Colonic mucosa (tissue), 4 donors: ENCODE data around the gene PNMA6E. TPM values are rescaled to one million over a fixed set of nuclear protein-coding genes. Genes with fewer than 3 reads are reported as not detected.
"Not testable (repeated sequence)": the region's sequence is repeated elsewhere in the genome, so short reads cannot be mapped to it uniquely, and the experiment has no call there.

Source experiments
- DNase-seq: peaks from one replicate; pipeline ENCODE4 v3.0.0-alpha.2; 2020
- H3K27ac ChIP-seq: fragments of 200-600 bp; one replicate; pipeline ENCODE4 v1.8.0; 2021
- H3K27me3 ChIP-seq: fragments of 200-600 bp; one replicate; pipeline ENCODE4 v1.8.0; 2021
- H3K36me3 ChIP-seq: fragments of 200-600 bp; one replicate; pipeline ENCODE4 v1.8.0; 2021
- H3K4me1 ChIP-seq: fragments of 200-600 bp; one replicate; pipeline ENCODE4 v1.8.0; 2021; ENCODE audit warnings: mild to moderate bottlenecking
- H3K4me3 ChIP-seq: fragments of 200-600 bp; one replicate; pipeline ENCODE4 v1.8.0; 2021
- H3K9ac ChIP-seq, 2 donors: one replicate each; pipeline ENCODE4 v1.7.0; 2013; ENCODE audit warnings: control low read depth in 2 of 2, low read depth in 2 of 2, low read length in 2 of 2
- H3K9me3 ChIP-seq: fragments of 200-600 bp; one replicate; pipeline ENCODE4 v1.8.0; 2021
- intact Hi-C: fragments of 100-400 bp; cut with DNase I; formaldehyde crosslinking; loops from one replicate; pipeline ENCODE4 v1.14.1; 2022
- total RNA-seq, 2 donors: library from RNA; stranded (reverse); fragmentation: NEBNext Ultra II Directional in 1 of 2; extraction: Animal tissue kit (Norgen Biotek cat#: 25700) in 1 of 2; gene quantifications; one replicate each; pipeline ENCODE4 v1.2.1, GENCODE V29; 2021
- TF ChIP-seq, protein P1 (sequence below): fragments of 200-600 bp; IDR thresholded peaks from one replicate; pipeline ENCODE4 v1.8.0; 2022; ENCODE audit warnings: antibody characterized with exemption, mild to moderate bottlenecking
- donor health status: healthy.
- donor health status: DM: no; HTN: no; CAD: no.
- donor health status: DM: no; HTN: no; CAD: no.

PNMA6E gene
- total RNA-seq, 2 donors from 2014 or later: not detected

DNA sequence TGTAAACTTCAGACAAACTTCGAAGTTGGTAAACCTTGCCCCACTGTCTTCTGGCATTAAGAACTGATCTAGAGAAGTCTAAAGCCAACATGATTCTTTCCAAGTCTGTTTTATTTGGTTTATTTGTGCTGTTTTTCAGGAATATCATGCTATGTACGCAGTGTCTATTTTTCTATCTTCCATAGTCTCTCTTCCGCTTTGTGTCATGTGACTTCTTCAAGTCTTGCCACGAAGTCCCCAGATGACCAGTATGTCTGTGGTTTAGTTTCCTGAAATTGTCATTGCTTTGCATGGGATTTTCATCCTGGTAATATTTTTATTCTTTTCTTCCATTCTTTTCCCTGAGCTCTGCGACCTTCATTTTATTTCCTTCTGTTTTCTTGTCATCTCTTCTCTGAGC, 15.1 kb downstream of the PNMA6E start:
- intact Hi-C loops: no loop called here
- H3K4me3 ChIP-seq: no peak overlapping the region
- TF ChIP-seq, protein P1, sequence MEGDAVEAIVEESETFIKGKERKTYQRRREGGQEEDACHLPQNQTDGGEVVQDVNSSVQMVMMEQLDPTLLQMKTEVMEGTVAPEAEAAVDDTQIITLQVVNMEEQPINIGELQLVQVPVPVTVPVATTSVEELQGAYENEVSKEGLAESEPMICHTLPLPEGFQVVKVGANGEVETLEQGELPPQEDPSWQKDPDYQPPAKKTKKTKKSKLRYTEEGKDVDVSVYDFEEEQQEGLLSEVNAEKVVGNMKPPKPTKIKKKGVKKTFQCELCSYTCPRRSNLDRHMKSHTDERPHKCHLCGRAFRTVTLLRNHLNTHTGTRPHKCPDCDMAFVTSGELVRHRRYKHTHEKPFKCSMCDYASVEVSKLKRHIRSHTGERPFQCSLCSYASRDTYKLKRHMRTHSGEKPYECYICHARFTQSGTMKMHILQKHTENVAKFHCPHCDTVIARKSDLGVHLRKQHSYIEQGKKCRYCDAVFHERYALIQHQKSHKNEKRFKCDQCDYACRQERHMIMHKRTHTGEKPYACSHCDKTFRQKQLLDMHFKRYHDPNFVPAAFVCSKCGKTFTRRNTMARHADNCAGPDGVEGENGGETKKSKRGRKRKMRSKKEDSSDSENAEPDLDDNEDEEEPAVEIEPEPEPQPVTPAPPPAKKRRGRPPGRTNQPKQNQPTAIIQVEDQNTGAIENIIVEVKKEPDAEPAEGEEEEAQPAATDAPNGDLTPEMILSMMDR: no peak
- H3K27ac ChIP-seq: no peak overlapping the region
- no peaks in the 10 kb centered on the region for H3K4me1 ChIP-seq
- no peak for DNase-seq
- H3K36me3 ChIP-seq: no peaks in the 10 kb centered on the region
- H3K9me3 ChIP-seq: no peaks in the 10 kb centered on the region
- no peaks in the 10 kb centered on the region for H3K27me3 ChIP-seq
- no peak overlapping the region for H3K9ac ChIP-seq

DNA sequence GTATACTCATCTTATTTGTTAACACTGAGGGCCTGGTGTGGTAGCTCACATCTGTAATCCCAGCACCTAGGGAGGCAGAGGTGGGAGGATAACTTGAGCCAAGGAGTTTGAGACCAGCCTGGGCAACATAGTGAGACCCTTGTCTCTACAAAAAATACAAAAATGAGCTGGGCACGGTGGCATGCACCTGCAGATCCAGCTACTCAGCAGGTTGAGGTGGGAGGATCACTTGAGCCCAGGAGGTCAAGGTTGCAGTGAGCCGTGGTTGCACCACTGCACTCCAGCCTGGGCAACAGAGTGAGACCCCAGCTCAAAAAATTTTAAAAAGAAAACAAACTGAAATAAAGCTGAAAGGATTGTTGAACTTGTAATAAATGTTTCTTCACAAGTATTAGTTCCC, 16.2 kb downstream of the PNMA6E start:
- H3K36me3 ChIP-seq, H3K27ac ChIP-seq, H3K4me3 ChIP-seq, DNase-seq, intact Hi-C loops, H3K27me3 ChIP-seq, H3K9ac ChIP-seq, H3K9me3 ChIP-seq, H3K4me1 ChIP-seq: not testable (repeated sequence)

DNA sequence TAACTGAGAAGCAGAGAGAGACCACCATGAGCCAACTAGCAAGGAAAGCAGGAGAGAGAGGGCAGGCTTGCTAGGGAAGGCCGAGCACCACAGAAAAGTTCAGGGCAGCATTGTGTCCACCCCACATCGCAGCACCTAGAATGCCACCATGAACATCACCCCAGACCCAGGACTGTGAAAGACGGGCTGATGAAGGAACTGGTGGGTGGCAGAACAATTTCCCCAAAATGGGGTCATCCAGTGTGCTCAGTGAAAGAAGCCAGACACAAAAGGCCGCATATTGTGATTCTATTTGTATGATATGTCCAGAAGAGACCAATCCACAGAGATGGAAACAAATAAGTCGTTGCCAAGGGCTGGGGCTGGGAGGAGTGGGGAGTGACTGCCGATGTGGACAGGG, 16.8 kb downstream of the PNMA6E start:
- Histone ChIP-seq H3K4me1 (no peaks in the 10 kb centered on the region), H3K9ac (no peak overlapping the region), H3K4me3 (no peak overlapping the region), H3K27ac (no peak overlapping the region), H3K27me3 (no peaks in the 10 kb centered on the region), H3K36me3 (no peaks in the 10 kb centered on the region), H3K9me3 (no peaks in the 10 kb centered on the region)
- TF ChIP-seq, protein P1: no peak
- DNase-seq: no peak
- intact Hi-C loops: no loop called here

- TF ChIP-seq, protein P1: no peak
Observed at GRCh38 chrX:153382563-153383482, 18.3 kb downstream of the PNMA6E start.

DNA sequence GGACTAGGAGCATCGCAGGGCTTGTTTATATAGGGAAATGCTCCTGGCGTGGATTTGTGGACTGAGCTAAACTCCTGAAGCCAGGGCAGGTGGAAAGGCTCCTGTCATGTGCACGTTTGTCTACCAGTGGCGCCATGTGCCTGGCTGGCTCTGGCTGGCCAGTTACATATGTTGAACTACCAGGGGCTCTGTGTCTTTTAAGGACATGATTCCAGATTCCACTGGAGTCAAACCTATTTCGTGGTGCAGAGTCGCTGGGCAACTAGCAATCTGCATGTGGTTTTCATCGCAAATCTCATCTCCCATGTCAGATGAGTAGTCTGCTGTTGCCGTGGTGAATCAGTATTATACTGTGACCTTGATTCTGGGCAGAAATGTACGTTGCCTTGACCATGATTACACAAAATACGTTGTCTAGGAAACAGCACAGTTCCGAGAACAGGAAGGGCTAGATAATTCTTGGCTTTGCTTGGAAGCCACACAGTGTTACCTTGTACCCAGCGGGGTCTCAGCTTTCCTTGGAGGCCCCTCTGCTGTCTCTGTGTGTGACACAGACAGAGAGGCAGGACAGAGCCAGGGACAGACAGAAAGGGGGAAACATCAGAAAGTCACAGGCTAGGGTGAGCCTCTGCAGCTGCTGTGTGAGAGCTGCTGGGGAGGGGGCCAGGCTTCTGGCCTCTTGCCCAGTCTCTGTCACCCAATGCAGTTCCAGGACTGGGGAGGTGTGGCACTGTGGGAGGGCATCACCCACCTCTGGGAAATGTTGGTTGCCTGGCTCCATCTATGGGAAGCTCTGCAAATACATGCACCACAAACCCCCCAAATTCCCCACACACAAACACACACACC, 19.2 kb downstream of the PNMA6E start:
- H3K4me1 ChIP-seq: no peaks in the 10 kb centered on the region
- no peak for DNase-seq
- no peaks in the 10 kb centered on the region for H3K9me3 ChIP-seq
- H3K27ac ChIP-seq: no peak overlapping the region
- TF ChIP-seq, protein P1: no peak
- H3K9ac ChIP-seq: no peak overlapping the region
- H3K36me3 ChIP-seq: no peaks in the 10 kb centered on the region
- H3K27me3 ChIP-seq: no peaks in the 10 kb centered on the region
- intact Hi-C loops: no loop called here
- H3K4me3 ChIP-seq: no peak overlapping the region

More at GRCh38 chrX:153382563-153383482, 18.3 kb downstream of the PNMA6E start:
- no peak for DNase-seq
- no peak overlapping the region for H3K4me3 ChIP-seq
- H3K27me3 ChIP-seq: no peaks in the 10 kb centered on the region
- H3K36me3 ChIP-seq: no peaks in the 10 kb centered on the region
- intact Hi-C loops: no loop called here
- no peak overlapping the region for H3K9ac ChIP-seq
- H3K4me1 ChIP-seq: no peaks in the 10 kb centered on the region
- H3K27ac ChIP-seq: no peak overlapping the region
- H3K9me3 ChIP-seq: no peaks in the 10 kb centered on the region
